ENCODE data around the gene PSMA3. TPM values are rescaled to one million over a fixed set of nuclear protein-coding genes. Genes with fewer than 3 reads are reported as not detected.

PSMA3 gene
- total and polyA plus RNA-seq, 10 of the 15 experiments (the other 5 are each of a cell fraction or from before 2014, with no cell fraction given), result 142 to 936 (median 400) TPM

DNA sequence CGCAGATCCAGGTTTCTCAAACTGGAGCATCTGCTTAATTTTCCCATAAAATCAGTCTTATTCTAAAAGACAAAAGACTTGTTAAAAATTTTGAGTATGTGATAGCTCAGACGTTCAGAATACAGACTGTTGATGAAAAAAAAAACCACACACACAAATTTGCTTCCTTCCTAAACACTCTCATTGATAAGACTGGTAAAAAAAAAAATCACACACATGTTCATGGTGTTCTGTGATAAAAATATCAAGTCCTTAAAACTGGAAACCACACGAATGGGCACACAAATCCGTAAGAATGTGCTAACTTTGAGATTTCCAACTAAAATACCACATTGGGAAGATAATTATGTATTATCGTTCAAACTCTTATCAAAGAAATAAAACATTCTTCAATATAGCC is 47.0 kb downstream of the PSMA3 start (continued):
- TF ChIP-seq ZNF592 (IDR thresholded peaks at IDR 0.05) (no peak), NFYB (IDR thresholded peaks at IDR 0.05; ENCODE audit: insufficient read depth, low read depth, low read length) (no peak)

GRCh38 chr14:58292187-58292586 is 47.5 kb downstream of the PSMA3 start:
- DNase-seq (ENCODE audit: low read depth, low spot score), result no peak
- FAIRE-seq, result no peak
- Histone ChIP-seq H3K36me3 (ENCODE audit: control insufficient read depth in 2 of 2, insufficient read depth in 2 of 2, low read length in 1 of 2) (peaks cover 2 to 23% of the 10 kb centered on the region in 2 experiments), H3K4me2 (ENCODE audit: control insufficient read depth, insufficient read depth) (no peak overlapping the region), H3K27ac (ENCODE audit: control insufficient read depth, insufficient read depth) (no peak overlapping the region), H4K20me1 (ENCODE audit: control insufficient read depth, insufficient read depth) (peaks cover 2% of the 10 kb centered on the region; the same call in 1 of the 2 replicates), H3K9me3 (replicated peaks; ENCODE audit: control insufficient read depth, insufficient read depth, low read length) (no peaks in the 10 kb centered on the region; the same call in 2 of the 3 replicates), H2AFZ (ENCODE audit: control insufficient read depth, low read depth, low read length) (no peak overlapping the region), H3K4me1 (ENCODE audit: control insufficient read depth, insufficient read depth, low read length) (no peaks in the 10 kb centered on the region), H3K27me3 (replicated peaks in 1 of 2; ENCODE audit: control insufficient read depth in 2 of 2, insufficient read depth in 2 of 2, low read length in 1 of 2) (no peaks in the 10 kb centered on the region), H3K9ac (ENCODE audit: control insufficient read depth, insufficient read depth, low read length) (no peak overlapping the region), H3K79me2 (ENCODE audit: control insufficient read depth, insufficient read depth, low read length) (peaks cover 74% of the 10 kb centered on the region), H3K4me3 (no peak overlapping the region)
- BruUV-seq (replicated peaks), result no TSS peak
- intact Hi-C loops (cut with micrococcal nuclease; ENCODE audit: unreplicated experiment), result no loop called here
- CTCF ChIA-PET, result no interaction called here
- RAD21 ChIA-PET (ENCODE audit: unreplicated experiment), result no interaction called here
- TF ChIP-seq SUZ12 (IDR thresholded peaks at IDR 0.05; ENCODE audit: unreplicated experiment) (no peak), SMAD5 (IDR thresholded peaks at IDR 0.05; ENCODE audit: low read depth) (no peak), RAD51 (IDR thresholded peaks at IDR 0.05) (no peak), EED (IDR thresholded peaks at IDR 0.05; ENCODE audit: low read depth) (no peak), HDAC2 (IDR thresholded peaks at IDR 0.05) (no peak), RFX5 (IDR thresholded peaks at IDR 0.05; ENCODE audit: low read depth, low read length) (no peak)
- POLR2A ChIA-PET, result interaction anchor here (0.7 to 1.3 kb wide), 3 partner anchors 45 to 1996 kb away, joined by 3 to 4 read pairs (median 3); no protein-coding TSS in a partner anchor
- WGBS (ENCODE audit: insufficient coverage, insufficient replicate concordance, low lambda C conversion rate, missing lambda C conversion rate), result 96% methylated on average over 3 of the region's 3 CpGs
- ATAC-seq, result no peak
- in situ Hi-C loops (cut with MboI), result no loop called here
- SMC1A ChIA-PET (ENCODE audit: uncharacterized antibody, unreplicated experiment), result interaction anchor here (0.8 to 1.7 kb wide), 2 partner anchors 9 to 19 kb away, joined by 4 to 6 read pairs; no protein-coding TSS in a partner anchor
